H1 (cell line): ENCODE data around the gene SFT2D1. TPM values are rescaled to one million over a fixed set of nuclear protein-coding genes. Genes with fewer than 3 reads are reported as not detected.

ENCODE experiments used
- CTCF ChIA-PET: fragments of 300-600 bp; sonication (Branson Sonifier 250); formaldehyde crosslinking; loops from one replicate; lab custom pipeline; 2021; ENCODE audit not compliant: partially characterized antibody; lab: Charles Lee
- POLR2A ChIA-PET: fragments of 300-600 bp; sonication (Branson Sonifier 250); formaldehyde crosslinking; loops from one replicate; lab custom pipeline; 2021; ENCODE audit warnings: inconsistent platforms; ENCODE audit not compliant: partially characterized antibody; lab: Charles Lee
- DNase-seq, 2 experiments: peaks; one replicate each; pipeline versions ENCODE4 v3.0.0 to v3.0.0-alpha.2; 2010 to 2022; ENCODE audit warnings: low spot score in 2 of 2, low read depth in 1 of 2, mixed read lengths in 1 of 2
- FAIRE-seq: peaks from 2 replicates; lab custom pipeline; 2011; peaks lifted over from hg19 to GRCh38; lab: Jason Lieb, UNC
- H2AFZ ChIP-seq: 2 replicates; pipeline ENCODE4 v1.8.1; 2012; ENCODE audit warnings: low read length, inconsistent platforms
- H2AK5ac ChIP-seq: 2 replicates; pipeline ENCODE4 v1.6.1; 2013; ENCODE audit warnings: low read depth, low read length
- H2BK120ac ChIP-seq: replicated peaks from 2 replicates; pipeline ENCODE3; 2013; ENCODE audit warnings: low read depth, low read length, inconsistent platforms
- H2BK12ac ChIP-seq: 2 replicates; pipeline ENCODE4 v1.6.1; 2013; ENCODE audit warnings: low read depth, low read length
- H2BK15ac ChIP-seq: 2 replicates; pipeline ENCODE4 v1.6.1; 2013; ENCODE audit warnings: low read length
- H2BK20ac ChIP-seq: 2 replicates; pipeline ENCODE4 v1.6.1; 2013; ENCODE audit warnings: low read length
- H2BK5ac ChIP-seq: 2 replicates; pipeline ENCODE4 v1.6.1; 2013; ENCODE audit warnings: low read depth, low read length
- H3K14ac ChIP-seq: 2 replicates; pipeline ENCODE4 v1.6.1; 2013; ENCODE audit warnings: inconsistent platforms; ENCODE audit not compliant: insufficient read length
- H3K18ac ChIP-seq: 2 replicates; pipeline ENCODE4 v1.6.1; 2013; ENCODE audit warnings: low read length; ENCODE audit errors: extremely low read depth
- H3K23ac ChIP-seq: 2 replicates; pipeline ENCODE4 v1.6.1; 2013; ENCODE audit warnings: inconsistent platforms; ENCODE audit not compliant: insufficient read length
- H3K23me2 ChIP-seq: 2 replicates; pipeline ENCODE4 v1.6.1; 2013; ENCODE audit warnings: low read depth, low read length
- H3K27ac ChIP-seq: 2 replicates; pipeline ENCODE4 v1.6.1; 2011; ENCODE audit warnings: low read depth, low read length, inconsistent platforms
- H3K27me3 ChIP-seq, 4 experiments: replicated peaks in 1 of 4; 1 replicate in 1 of 4; 2 replicates in 3 of 4; pipeline versions ENCODE4 v1.6.1 to v1.8.1; 2011 to 2013; ENCODE audit warnings: low read length in 3 of 4, mild to moderate bottlenecking in 3 of 4, inconsistent platforms in 2 of 4, mixed read lengths in 2 of 4, moderate library complexity in 1 of 4; ENCODE audit not compliant: control insufficient read depth in 3 of 4, insufficient read depth in 3 of 4; ENCODE audit errors: extremely low read depth in 1 of 4
- H3K36me3 ChIP-seq, 4 experiments: 2 replicates each; pipeline versions ENCODE4 v1.6.1 to v1.8.1; 2011 to 2013; ENCODE audit warnings: mild to moderate bottlenecking in 4 of 4, low read length in 3 of 4, moderate library complexity in 2 of 4, control low read depth in 1 of 4, inconsistent platforms in 1 of 4; ENCODE audit not compliant: insufficient read depth in 4 of 4, control insufficient read depth in 2 of 4
- H3K4ac ChIP-seq: replicated peaks from 2 replicates; pipeline ENCODE3; 2013; ENCODE audit warnings: low read length, low read depth, mixed read lengths, inconsistent platforms; ENCODE audit not compliant: insufficient read length
- H3K4me1 ChIP-seq, 4 experiments: replicated peaks in 1 of 4; 1 replicate in 1 of 4; 2 replicates in 3 of 4; pipeline versions ENCODE4 v1.6.1 to v1.8.1; 2011 to 2013; ENCODE audit warnings: low read length in 3 of 4, inconsistent platforms in 2 of 4, mixed read lengths in 1 of 4; ENCODE audit not compliant: insufficient read depth in 4 of 4, control insufficient read depth in 3 of 4
- H3K4me2 ChIP-seq, 2 experiments: 2 replicates each; pipeline versions ENCODE4 v1.6.1 to v1.8.1; 2011 to 2013; ENCODE audit warnings: low read depth in 2 of 2, low read length in 2 of 2, control low read depth in 1 of 2, inconsistent platforms in 1 of 2, mild to moderate bottlenecking in 1 of 2; ENCODE audit not compliant: insufficient read depth in 1 of 2
- H3K4me3 ChIP-seq, 4 experiments: fragments of 200-600, 300-600 bp in 1 of 4; sonication (generic), shearing (Covaris generic), sonication (Bioruptor Twin) in 1 of 4; 2 replicates each; pipeline versions ENCODE4 v1.5.1 to v1.8.1; 2011 to 2016; ENCODE audit warnings: low read length in 4 of 4, low read depth in 3 of 4, control low read depth in 2 of 4, inconsistent platforms in 2 of 4, mild to moderate bottlenecking in 2 of 4, mixed read lengths in 1 of 4, moderate library complexity in 1 of 4; ENCODE audit not compliant: insufficient read depth in 2 of 4; ENCODE audit errors: extremely low read depth in 1 of 4
- H3K56ac ChIP-seq: replicated peaks from 2 replicates; pipeline ENCODE3; 2013; ENCODE audit warnings: low read depth, mild to moderate bottlenecking, mixed read lengths, low read length, inconsistent platforms; ENCODE audit not compliant: insufficient read length
- H3K79me1 ChIP-seq: 2 replicates; pipeline ENCODE4 v1.6.1; 2013; ENCODE audit warnings: low read depth, low read length, control low read depth
- H3K79me2 ChIP-seq, 2 experiments: 2 replicates each; pipeline versions ENCODE4 v1.6.1 to v1.8.1; 2012 to 2013; ENCODE audit warnings: low read length in 2 of 2, mild to moderate bottlenecking in 2 of 2, inconsistent platforms in 1 of 2; ENCODE audit not compliant: insufficient read depth in 2 of 2, control insufficient read depth in 1 of 2
- H3K9ac ChIP-seq, 4 experiments: replicated peaks in 1 of 4; 1 replicate in 1 of 4; 2 replicates in 3 of 4; pipeline versions ENCODE4 v1.6.1 to v1.8.1; 2011 to 2013; ENCODE audit warnings: low read depth in 3 of 4, low read length in 3 of 4, control low read depth in 2 of 4, mild to moderate bottlenecking in 2 of 4, moderate library complexity in 2 of 4, inconsistent platforms in 1 of 4; ENCODE audit errors: extremely low read depth in 1 of 4
- H3K9me3 ChIP-seq, 2 experiments: 2 replicates each; pipeline versions ENCODE4 v1.6.1 to v1.8.1; 2012 to 2013; ENCODE audit warnings: mild to moderate bottlenecking in 2 of 2, moderate library complexity in 2 of 2, control low read depth in 1 of 2, inconsistent platforms in 1 of 2, low read depth in 1 of 2, low read length in 1 of 2, mixed read lengths in 1 of 2; ENCODE audit not compliant: insufficient read depth in 2 of 2
- H4K20me1 ChIP-seq, 2 experiments: replicated peaks in 1 of 2; 2 replicates each; pipeline versions ENCODE3 to v1.8.1; 2011 to 2013; ENCODE audit warnings: inconsistent platforms in 2 of 2, low read length in 2 of 2, mild to moderate bottlenecking in 1 of 2; ENCODE audit not compliant: insufficient read depth in 2 of 2, control insufficient read depth in 1 of 2
- H4K5ac ChIP-seq: 2 replicates; pipeline ENCODE4 v1.6.1; 2013; ENCODE audit warnings: low read length, low read depth, mixed read lengths, inconsistent platforms; ENCODE audit not compliant: insufficient read length
- H4K8ac ChIP-seq: 2 replicates; pipeline ENCODE4 v1.8.0; 2013; ENCODE audit warnings: mild to moderate bottlenecking, moderate library complexity, low read length, inconsistent platforms; ENCODE audit not compliant: insufficient read depth; ENCODE audit errors: extremely low read depth
- H4K91ac ChIP-seq: replicated peaks from 2 replicates; pipeline ENCODE3; 2013; ENCODE audit warnings: low read length, mixed read lengths, inconsistent platforms; ENCODE audit not compliant: insufficient read length
- ATF2 ChIP-seq: IDR thresholded peaks from 2 replicates; pipeline ENCODE4 v1.6.1; 2012; ENCODE audit warnings: low read length, inconsistent platforms
- CBX8 ChIP-seq: fragments of 300-800, 300-1000 bp; sonication (generic); IDR thresholded peaks from 2 replicates; pipeline ENCODE4 v1.7.1; 2016; ENCODE audit warnings: low read depth, low read length, borderline replicate concordance
- CHD1 ChIP-seq: IDR thresholded peaks from 2 replicates; pipeline ENCODE4 v1.6.1; 2012; ENCODE audit warnings: low read depth, low read length, improper control_type of control experiment
- NRF1 ChIP-seq: IDR thresholded peaks from 2 replicates; pipeline ENCODE4 v1.6.1; 2011; ENCODE audit warnings: mild to moderate bottlenecking, low read depth, low read length, improper control_type of control experiment
- SIRT6 ChIP-seq: IDR thresholded peaks from one replicate; pipeline ENCODE4 v1.7.1; 2012; ENCODE audit warnings: low read length, inconsistent platforms
- SUZ12 ChIP-seq: fragments of 200-600 bp; sonication (generic); IDR thresholded peaks from 2 replicates; pipeline ENCODE4 v1.6.1; 2012; ENCODE audit warnings: mild to moderate bottlenecking, inconsistent platforms, low read length, moderate library complexity, mixed read lengths
- TEAD4 ChIP-seq: IDR thresholded peaks from 2 replicates; pipeline ENCODE4 v1.6.1; 2012; ENCODE audit warnings: low read depth, low read length, inconsistent platforms, mixed read lengths
- USF2 ChIP-seq: IDR thresholded peaks from 2 replicates; pipeline ENCODE4 v1.6.1; 2011; ENCODE audit warnings: low read length, improper control_type of control experiment
- WGBS, 2 experiments: shearing (Covaris generic) in 1 of 2; methylation state at CpG; one replicate each; pipeline versions ENCODE4 v1.1.6 to v1.1.7; 2013 to 2015; ENCODE audit warnings: low lambda C conversion rate in 2 of 2, mixed read lengths in 2 of 2, inconsistent platforms in 1 of 2, low coverage in 1 of 2, missing lambda C conversion rate in 1 of 2; ENCODE audit not compliant: insufficient replicate concordance in 2 of 2, insufficient coverage in 1 of 2, insufficient read length in 1 of 2; ENCODE audit errors: extremely low coverage in 1 of 2, missing lambda C conversion rate in 1 of 2; 5-methylcytosine and 5-hydroxymethylcytosine counted together
- polyA plus RNA-seq, 7 experiments: library from polyadenylated mRNA; depleted of rRNA in 3 of 7; stranded (reverse) in 5 of 7; unstranded in 2 of 7; fragments of >200 nt in 5 of 7; fragments of 200-250 nt in 2 of 7; gene quantifications; 1 replicate in 5 of 7; 2 replicates in 1 of 7; 4 replicates in 1 of 7; pipeline versions ENCODE4 v1.2.1 to v1.2.3, GENCODE V29; 2011 to 2013; ENCODE audit warnings: missing spikeins in 2 of 7, mixed read lengths in 2 of 7
- total RNA-seq: library from RNA; stranded (reverse); fragmentation: NEBNext Ultra II Directional; extraction: Animal tissue kit (Norgen Biotek cat#: 25700); gene quantifications from 2 replicates; pipeline ENCODE4 v1.2.1, GENCODE V29; 2021

SFT2D1 gene
- total and polyA plus RNA-seq, 2 of the 8 experiments (the other 6 are each of a cell fraction or from before 2014, with no cell fraction given) = 52.3 to 76.1 TPM

- Histone ChIP-seq H3K27me3 (no peaks in the 10 kb centered on the region), H3K79me2 (peaks cover 14 to 99% of the 10 kb centered on the region in 2 experiments), H4K20me1 (peaks cover 20 to 22% of the 10 kb centered on the region in 2 experiments), H3K4me1 (peaks cover 0 to 6% (median 4%) of the 10 kb centered on the region in 4 experiments; a peak in 3 of 7 replicates), H3K14ac (no peak overlapping the region), H2BK12ac (no peak overlapping the region), H3K9me3 (no peaks in the 10 kb centered on the region), H2BK120ac (no peak overlapping the region), H3K27ac (no peak overlapping the region), H3K18ac (no peak overlapping the region), H3K4ac (no peak overlapping the region), H3K36me3 (peaks cover 3 to 21% (median 4%) of the 10 kb centered on the region in 4 experiments; a peak in 3 of 8 replicates), H2AFZ (no peak overlapping the region), H3K23me2 (no peaks in the 10 kb centered on the region), H2BK15ac (no peak overlapping the region), H3K79me1 (peaks cover 15% of the 10 kb centered on the region), H3K4me2 (no peak overlapping the region), H3K9ac (no peak overlapping the region), H2BK20ac (no peak overlapping the region), H4K8ac (peak overlapping the region; percentile 75; the same call in 1 of the 2 replicates), H2AK5ac (no peak overlapping the region), H3K4me3 (no peak overlapping the region), H2BK5ac (peak overlapping the region; percentile 7; the same call in 1 of the 2 replicates), H3K23ac (no peak overlapping the region), H3K56ac (no peak overlapping the region), H4K5ac (no peak overlapping the region), H4K91ac (no peak overlapping the region)
- 92% methylated on average over 23 of the region's 23 CpGs; no CpG with 5 or more reads in 1 of the 2 experiments for WGBS, 2 experiments
- FAIRE-seq (no peak), DNase-seq (no peak)
- ChIA-PET CTCF (interaction anchor here (0.5 to 1.5 kb wide), 8 partner anchors 11 to 380 kb away, joined by 3 to 6 read pairs (median 4); no protein-coding TSS in a partner anchor), POLR2A (interaction anchor here (0.7 to 2.9 kb wide), 9 partner anchors 8 to 74 kb away, joined by 3 to 10 read pairs (median 4); partner anchors contain the start of gene SFT2D1)
- no peak for TF ChIP-seq CBX8
- no peak for TF ChIP-seq NRF1
- no peak for TF ChIP-seq ATF2
- no peak for TF ChIP-seq TEAD4
- no peak for TF ChIP-seq USF2
- no peak for TF ChIP-seq SUZ12
- no peak for TF ChIP-seq CHD1
- TF ChIP-seq SIRT6 = no peak
These were observed 9.0 kb downstream of the SFT2D1 start for GRCh38 chr6:166333172-166333995.
